Choroid plexus epithelial cell (primary cell): ENCODE measurements around the gene GZMM.

Experiments used
- DNase-seq: peaks from one replicate; pipeline ENCODE4 v3.0.0-alpha.2; 2010; ENCODE audit warnings: low read depth
- H3K4me3 ChIP-seq: 2 replicates; pipeline ENCODE4 v1.5.1; 2011; ENCODE audit warnings: low read depth, mild to moderate bottlenecking, control low read depth, low read length, moderate library complexity
- CTCF ChIP-seq: conservative IDR thresholded peaks from 2 replicates; pipeline ENCODE4 v1.5.1; 2011; ENCODE audit warnings: low read depth, mild to moderate bottlenecking, control low read depth, inconsistent platforms, low read length, moderate library complexity

The GZMM gene

GRCh38 chr19:512547-513365 is 31.1 kb upstream of the GZMM start:
- no peak for DNase-seq
- no peak for TF ChIP-seq CTCF
- no peak overlapping the region for H3K4me3 ChIP-seq

GRCh38 chr19:513368-514165 is 30.3 kb upstream of the GZMM start:
- no peak for DNase-seq
- no peak overlapping the region for H3K4me3 ChIP-seq

DNA sequence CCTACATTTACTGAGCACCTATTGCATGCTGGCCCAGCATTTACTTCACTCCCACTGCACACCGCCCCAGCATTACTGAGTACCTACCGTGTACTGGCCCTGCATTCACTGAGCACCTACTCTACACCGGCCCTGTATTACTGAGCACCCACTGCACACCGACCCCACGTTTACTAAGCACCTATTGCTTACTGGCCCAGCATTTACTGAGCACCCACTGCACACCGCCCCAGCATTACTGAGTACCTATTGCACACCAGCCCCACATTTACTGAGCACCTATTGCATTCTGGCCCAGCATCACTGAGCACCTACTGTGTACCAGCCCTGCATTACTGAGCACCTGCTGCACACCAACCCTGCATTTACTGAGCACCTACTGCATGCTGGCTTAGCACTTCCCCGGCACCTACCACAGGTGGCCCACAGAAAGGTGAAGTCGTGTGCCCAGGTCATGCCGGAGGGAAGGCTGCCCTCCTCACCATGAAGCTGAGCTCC is 29.6 kb upstream of the GZMM start:
- H3K4me3 ChIP-seq, result no peak overlapping the region
- TF ChIP-seq CTCF, result no peak
- no peak for DNase-seq

More at GRCh38 chr19:513368-514165, 30.3 kb upstream of the GZMM start:
- no peak for TF ChIP-seq CTCF

DNA sequence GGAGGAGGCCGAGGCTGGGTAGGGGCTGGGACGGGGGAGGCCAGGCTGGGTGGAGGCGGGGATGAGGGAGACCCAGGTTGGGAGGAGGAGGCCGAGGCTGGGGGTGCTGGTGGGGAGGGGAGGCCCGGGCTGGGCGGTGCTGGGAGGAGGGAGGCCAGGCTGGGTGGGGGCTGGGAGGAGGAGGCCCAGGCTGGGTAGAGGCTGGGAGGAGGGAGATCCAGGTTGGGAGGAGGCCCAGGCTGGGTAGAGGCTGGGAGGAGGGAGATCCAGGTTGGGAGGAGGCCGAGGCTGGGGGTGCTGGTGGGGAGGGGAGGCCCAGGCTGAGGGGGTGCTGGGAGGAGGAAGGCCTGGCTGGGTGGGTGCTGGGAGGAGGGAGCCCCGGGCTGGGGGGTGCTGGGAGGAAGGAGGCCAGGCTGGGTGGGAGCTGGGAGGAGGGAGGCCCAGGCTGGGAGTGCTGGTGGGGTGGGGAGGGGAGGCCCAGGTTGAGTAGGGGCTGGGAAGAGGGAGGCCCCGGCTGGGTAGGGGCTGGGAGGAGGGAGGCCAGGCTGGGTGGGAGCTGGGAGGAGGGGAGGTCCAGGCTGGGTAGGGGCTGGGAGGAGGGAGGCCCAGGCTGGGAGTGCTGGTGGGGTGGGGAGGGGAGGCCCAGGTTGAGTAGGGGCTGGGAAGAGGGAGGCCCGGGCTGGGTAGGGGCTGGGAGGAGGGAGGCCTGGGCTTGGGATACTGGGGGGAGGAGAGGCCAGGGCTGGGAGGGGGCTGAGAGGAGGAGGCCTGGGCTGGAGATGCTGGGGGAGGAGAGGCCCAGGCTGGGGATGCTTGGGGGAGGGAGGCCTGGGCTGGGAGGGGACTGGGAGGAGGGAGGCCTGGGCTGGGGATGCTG is 25.9 kb upstream of the GZMM start:
- DNase-seq, result no peak
- TF ChIP-seq CTCF, result no peak
- no peak overlapping the region for H3K4me3 ChIP-seq

GRCh38 chr19:518598-519231 is 25.1 kb upstream of the GZMM start:
- TF ChIP-seq CTCF, result no peak
- H3K4me3 ChIP-seq, result no peak overlapping the region
- DNase-seq, result no peak

- no peak for TF ChIP-seq CTCF
- H3K4me3 ChIP-seq, result no peak overlapping the region
Observed at GRCh38 chr19:519449-519865, 24.4 kb upstream of the GZMM start.

More at GRCh38 chr19:519449-519865, 24.4 kb upstream of the GZMM start:
- no peak for DNase-seq
